ENCODE results near the gene WFIKKN2. TPM values are rescaled to one million over a fixed set of nuclear protein-coding genes. Genes with fewer than 3 reads are reported as not detected.
A peak's percentile ranks its signal among the peaks of the same experiment; 100 is the strongest.

The WFIKKN2 gene
- total and polyA plus RNA-seq, 2 of the 13 experiments (the other 11 are each of a cell fraction or from before 2014, with no cell fraction given), result not detected

GRCh38 chr17:50806141-50806643 is 29.2 kb upstream of the WFIKKN2 start (continued):
- TF ChIP-seq, protein P1, sequence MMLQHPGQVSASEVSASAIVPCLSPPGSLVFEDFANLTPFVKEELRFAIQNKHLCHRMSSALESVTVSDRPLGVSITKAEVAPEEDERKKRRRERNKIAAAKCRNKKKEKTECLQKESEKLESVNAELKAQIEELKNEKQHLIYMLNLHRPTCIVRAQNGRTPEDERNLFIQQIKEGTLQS (CRISPR knock-in tag; IDR thresholded peaks at IDR 0.05), result no peak
- TF ChIP-seq ZNF260 (CRISPR knock-in tag; IDR thresholded peaks at IDR 0.05; ENCODE audit: borderline replicate concordance, low read depth) (no peak), ZNF83 (CRISPR knock-in tag; IDR thresholded peaks at IDR 0.05; ENCODE audit: borderline replicate concordance) (no peak), ZNF720 (CRISPR knock-in tag; IDR thresholded peaks at IDR 0.05) (no peak), NFRKB (IDR thresholded peaks at IDR 0.05) (no peak), ATM (IDR thresholded peaks at IDR 0.05; ENCODE audit: borderline replicate concordance) (no peak), SMARCC2 (IDR thresholded peaks at IDR 0.05) (no peak), ZNF556 (CRISPR knock-in tag; IDR thresholded peaks at IDR 0.05; ENCODE audit: borderline replicate concordance) (no peak), ZNF569 (CRISPR knock-in tag; IDR thresholded peaks at IDR 0.05; ENCODE audit: borderline replicate concordance) (no peak), ZFP36L2 (CRISPR knock-in tag; IDR thresholded peaks at IDR 0.05) (no peak), MIER2 (CRISPR knock-in tag; IDR thresholded peaks at IDR 0.05) (peak; percentile 71; the same call in 1 of the 2 replicates), PRDM15 (CRISPR knock-in tag; IDR thresholded peaks at IDR 0.05) (no peak), XRCC5 (optimal IDR thresholded peaks at IDR 0.05; ENCODE audit: low read length) (no peak), TBX3 (IDR thresholded peaks at IDR 0.05; ENCODE audit: borderline replicate concordance) (peak; percentile 20; the same call in 1 of the 2 replicates)
- TF ChIP-seq, protein P2, sequence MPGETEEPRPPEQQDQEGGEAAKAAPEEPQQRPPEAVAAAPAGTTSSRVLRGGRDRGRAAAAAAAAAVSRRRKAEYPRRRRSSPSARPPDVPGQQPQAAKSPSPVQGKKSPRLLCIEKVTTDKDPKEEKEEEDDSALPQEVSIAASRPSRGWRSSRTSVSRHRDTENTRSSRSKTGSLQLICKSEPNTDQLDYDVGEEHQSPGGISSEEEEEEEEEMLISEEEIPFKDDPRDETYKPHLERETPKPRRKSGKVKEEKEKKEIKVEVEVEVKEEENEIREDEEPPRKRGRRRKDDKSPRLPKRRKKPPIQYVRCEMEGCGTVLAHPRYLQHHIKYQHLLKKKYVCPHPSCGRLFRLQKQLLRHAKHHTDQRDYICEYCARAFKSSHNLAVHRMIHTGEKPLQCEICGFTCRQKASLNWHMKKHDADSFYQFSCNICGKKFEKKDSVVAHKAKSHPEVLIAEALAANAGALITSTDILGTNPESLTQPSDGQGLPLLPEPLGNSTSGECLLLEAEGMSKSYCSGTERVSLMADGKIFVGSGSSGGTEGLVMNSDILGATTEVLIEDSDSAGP (CRISPR knock-in tag; IDR thresholded peaks at IDR 0.05; ENCODE audit: borderline replicate concordance), result peak; percentile 50; the same call in 1 of the 2 replicates
- TF ChIP-seq, protein P3, sequence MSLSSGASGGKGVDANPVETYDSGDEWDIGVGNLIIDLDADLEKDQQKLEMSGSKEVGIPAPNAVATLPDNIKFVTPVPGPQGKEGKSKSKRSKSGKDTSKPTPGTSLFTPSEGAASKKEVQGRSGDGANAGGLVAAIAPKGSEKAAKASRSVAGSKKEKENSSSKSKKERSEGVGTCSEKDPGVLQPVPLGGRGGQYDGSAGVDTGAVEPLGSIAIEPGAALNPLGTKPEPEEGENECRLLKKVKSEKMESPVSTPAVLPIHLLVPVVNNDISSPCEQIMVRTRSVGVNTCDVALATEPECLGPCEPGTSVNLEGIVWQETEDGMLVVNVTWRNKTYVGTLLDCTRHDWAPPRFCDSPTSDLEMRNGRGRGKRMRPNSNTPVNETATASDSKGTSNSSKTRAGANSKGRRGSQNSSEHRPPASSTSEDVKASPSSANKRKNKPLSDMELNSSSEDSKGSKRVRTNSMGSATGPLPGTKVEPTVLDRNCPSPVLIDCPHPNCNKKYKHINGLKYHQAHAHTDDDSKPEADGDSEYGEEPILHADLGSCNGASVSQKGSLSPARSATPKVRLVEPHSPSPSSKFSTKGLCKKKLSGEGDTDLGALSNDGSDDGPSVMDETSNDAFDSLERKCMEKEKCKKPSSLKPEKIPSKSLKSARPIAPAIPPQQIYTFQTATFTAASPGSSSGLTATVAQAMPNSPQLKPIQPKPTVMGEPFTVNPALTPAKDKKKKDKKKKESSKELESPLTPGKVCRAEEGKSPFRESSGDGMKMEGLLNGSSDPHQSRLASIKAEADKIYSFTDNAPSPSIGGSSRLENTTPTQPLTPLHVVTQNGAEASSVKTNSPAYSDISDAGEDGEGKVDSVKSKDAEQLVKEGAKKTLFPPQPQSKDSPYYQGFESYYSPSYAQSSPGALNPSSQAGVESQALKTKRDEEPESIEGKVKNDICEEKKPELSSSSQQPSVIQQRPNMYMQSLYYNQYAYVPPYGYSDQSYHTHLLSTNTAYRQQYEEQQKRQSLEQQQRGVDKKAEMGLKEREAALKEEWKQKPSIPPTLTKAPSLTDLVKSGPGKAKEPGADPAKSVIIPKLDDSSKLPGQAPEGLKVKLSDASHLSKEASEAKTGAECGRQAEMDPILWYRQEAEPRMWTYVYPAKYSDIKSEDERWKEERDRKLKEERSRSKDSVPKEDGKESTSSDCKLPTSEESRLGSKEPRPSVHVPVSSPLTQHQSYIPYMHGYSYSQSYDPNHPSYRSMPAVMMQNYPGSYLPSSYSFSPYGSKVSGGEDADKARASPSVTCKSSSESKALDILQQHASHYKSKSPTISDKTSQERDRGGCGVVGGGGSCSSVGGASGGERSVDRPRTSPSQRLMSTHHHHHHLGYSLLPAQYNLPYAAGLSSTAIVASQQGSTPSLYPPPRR (CRISPR knock-in tag; IDR thresholded peaks at IDR 0.05; ENCODE audit: borderline replicate concordance), result no peak
- TF ChIP-seq, protein P4, sequence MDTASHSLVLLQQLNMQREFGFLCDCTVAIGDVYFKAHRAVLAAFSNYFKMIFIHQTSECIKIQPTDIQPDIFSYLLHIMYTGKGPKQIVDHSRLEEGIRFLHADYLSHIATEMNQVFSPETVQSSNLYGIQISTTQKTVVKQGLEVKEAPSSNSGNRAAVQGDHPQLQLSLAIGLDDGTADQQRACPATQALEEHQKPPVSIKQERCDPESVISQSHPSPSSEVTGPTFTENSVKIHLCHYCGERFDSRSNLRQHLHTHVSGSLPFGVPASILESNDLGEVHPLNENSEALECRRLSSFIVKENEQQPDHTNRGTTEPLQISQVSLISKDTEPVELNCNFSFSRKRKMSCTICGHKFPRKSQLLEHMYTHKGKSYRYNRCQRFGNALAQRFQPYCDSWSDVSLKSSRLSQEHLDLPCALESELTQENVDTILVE (CRISPR knock-in tag; IDR thresholded peaks at IDR 0.05), result no peak
